GM04504 (cell line): ENCODE results near the gene AGPAT2.

Source experiments
- DNase-seq: peaks from one replicate; pipeline ENCODE4 v3.0.0-alpha.2; 2012; ENCODE audit warnings: low read depth

The AGPAT2 gene

GRCh38 chr9:136673088-136673974 is 13.9 kb downstream of the AGPAT2 start:
- DNase-seq, result no peak

- no peak for DNase-seq
Measured at GRCh38 chr9:136672431-136673087, 14.7 kb downstream of the AGPAT2 start.

DNA sequence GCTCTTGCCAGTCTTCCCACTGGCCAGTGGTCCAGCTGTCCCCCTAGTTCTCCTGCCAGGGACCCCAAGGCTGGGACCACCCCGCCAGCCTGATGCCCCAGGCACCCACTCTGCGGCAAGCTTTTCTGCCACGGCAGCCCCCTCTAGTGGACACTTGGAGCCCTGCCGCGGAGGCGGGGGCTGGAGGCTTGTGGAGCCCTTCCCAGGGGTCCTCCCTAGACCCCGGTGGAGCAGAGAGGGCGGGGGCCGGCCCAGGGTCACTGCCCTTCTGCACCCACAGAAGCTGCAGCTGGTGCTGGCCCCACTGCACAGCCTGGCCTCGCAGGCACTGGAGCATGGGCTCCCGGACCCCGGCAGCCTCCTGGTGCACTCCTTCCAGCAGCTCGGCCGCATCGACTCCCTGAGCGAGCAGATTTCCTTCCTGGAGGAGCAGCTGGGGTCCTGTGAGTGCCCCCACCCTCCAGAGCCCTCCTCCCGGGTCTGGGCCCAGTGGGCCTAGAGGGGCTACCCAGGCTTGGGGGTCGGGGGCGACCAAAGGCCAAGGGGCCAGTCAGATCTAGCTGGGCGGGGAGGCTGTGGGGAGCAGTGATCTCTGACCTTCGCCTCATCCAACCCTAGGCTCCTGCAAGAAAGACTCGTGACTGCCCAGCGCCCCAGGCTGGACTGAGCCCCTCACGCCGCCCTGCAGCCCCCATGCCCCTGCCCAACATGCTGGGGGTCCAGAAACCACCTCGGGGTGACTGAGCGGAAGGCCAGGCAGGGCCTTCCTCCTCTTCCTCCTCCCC is 15.4 kb downstream of the AGPAT2 start:
- DNase-seq, result no peak

- no peak for DNase-seq
Measured at GRCh38 chr9:136671254-136671614, 16.0 kb downstream of the AGPAT2 start.

- no peak for DNase-seq
Measured at GRCh38 chr9:136670576-136671253, 16.5 kb downstream of the AGPAT2 start.

GRCh38 chr9:136669791-136670464 is 17.3 kb downstream of the AGPAT2 start:
- DNase-seq, result no peak

GRCh38 chr9:136668983-136669790 is 18.1 kb downstream of the AGPAT2 start:
- no peak for DNase-seq

- DNase-seq, result no peak
Measured at GRCh38 chr9:136667940-136668760, 19.1 kb downstream of the AGPAT2 start.

- no peak for DNase-seq
Measured at GRCh38 chr9:136667214-136667939, 19.9 kb downstream of the AGPAT2 start.

DNA sequence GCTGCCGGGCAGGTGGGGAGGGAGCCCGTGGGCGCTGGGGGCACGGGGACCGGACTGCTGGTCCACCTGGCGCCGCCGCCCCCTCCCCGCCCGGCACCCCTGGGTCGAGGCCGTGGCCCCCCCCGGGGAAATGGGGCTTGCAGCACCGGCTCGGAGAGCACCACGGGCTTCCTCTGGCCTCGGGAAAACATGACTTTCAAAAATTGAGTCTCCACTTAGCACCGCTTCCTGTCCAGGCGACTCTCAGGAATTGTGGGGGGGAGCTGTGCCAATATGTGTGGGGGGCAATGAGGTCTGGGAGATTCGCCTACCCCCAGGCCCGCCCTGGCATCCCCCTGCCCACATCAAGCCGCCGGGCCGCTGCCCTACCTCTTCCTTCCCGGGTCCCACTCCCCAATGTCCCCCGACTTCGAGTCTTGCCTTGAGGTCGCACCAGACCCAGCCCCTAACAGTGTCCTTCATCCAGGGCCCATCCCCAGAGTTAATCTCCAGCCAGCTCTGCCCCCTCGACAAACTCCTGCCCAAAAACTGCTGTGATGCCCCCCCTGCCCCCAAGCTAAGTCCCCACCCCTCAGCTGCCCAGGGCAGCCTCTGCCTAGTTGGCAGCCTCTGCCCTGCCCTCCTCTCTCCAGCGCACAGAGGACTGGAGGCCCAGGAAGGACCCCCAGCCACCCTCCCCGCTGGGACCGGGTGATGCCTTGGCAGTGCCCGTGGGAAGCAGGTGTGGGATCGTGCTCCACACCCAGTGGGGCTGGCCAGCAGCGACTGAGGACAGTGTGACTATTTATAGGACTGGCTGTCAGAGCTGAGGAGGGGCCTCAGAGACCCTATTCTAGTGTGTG is 20.7 kb downstream of the AGPAT2 start:
- DNase-seq, result no peak

DNA sequence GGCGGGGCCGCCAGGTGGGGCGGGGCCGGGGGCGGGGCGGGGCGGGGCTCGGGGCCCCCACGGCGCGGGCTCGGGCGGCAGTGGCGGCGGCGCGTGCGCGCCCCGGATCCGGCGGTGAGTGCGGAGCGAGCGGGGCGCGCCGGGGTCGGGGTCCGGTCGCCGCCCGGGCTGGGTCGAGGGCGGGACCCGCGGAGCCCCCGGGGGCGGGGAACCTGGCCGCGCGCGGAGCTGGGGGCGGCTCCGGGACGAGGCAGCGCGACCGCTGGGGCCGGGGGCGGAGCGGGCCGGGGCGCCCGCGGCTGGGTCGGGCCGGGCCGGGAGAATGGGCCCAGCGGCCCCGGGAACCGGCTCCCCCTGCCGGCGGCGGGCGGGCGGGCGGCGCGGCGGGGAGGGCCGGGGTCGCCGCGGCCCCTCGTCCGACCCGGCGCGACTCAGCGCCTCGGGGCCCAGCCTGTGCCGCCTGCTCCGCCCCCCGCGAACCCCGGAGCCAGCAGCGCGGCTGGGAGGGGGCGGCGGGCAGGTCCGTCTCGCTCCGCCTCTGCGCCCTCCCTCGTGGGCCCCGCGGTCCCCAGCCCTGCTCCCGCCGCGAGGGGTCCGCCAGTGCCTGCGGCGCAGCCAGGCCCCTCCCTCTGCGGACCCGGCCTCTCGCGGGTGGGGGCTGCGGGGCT is 21.4 kb downstream of the AGPAT2 start:
- DNase-seq, result no peak

DNA sequence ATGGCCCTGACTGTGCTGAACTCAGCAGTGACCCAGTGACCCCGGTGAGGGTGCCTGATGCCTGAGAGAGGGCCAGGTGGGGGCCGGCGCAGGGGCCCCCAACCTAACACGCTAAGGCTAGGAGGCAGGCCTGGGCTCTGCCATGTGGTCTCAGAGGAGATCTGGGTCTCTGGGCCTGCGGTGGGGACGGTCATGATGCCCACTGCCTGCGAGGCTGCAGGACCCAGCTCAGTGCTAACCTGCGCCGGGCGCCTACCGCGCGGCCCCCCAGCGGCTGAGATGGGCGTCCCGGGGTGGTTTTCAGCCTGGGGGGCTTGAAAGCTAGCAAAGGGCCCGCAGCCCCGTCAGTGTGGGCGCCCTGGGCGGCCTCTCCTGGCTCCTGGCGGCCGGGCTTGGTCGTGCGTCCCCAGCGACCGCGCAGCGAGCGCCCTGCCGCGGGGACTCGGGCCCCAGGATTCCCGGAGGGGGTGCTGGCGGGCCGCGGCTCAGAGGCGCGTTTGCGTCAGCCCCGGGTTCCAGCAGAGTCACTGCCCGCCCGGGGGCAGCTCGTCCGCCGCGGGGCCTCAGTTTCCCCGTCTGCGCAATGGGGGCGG is 22.1 kb downstream of the AGPAT2 start:
- DNase-seq, result no peak

DNA sequence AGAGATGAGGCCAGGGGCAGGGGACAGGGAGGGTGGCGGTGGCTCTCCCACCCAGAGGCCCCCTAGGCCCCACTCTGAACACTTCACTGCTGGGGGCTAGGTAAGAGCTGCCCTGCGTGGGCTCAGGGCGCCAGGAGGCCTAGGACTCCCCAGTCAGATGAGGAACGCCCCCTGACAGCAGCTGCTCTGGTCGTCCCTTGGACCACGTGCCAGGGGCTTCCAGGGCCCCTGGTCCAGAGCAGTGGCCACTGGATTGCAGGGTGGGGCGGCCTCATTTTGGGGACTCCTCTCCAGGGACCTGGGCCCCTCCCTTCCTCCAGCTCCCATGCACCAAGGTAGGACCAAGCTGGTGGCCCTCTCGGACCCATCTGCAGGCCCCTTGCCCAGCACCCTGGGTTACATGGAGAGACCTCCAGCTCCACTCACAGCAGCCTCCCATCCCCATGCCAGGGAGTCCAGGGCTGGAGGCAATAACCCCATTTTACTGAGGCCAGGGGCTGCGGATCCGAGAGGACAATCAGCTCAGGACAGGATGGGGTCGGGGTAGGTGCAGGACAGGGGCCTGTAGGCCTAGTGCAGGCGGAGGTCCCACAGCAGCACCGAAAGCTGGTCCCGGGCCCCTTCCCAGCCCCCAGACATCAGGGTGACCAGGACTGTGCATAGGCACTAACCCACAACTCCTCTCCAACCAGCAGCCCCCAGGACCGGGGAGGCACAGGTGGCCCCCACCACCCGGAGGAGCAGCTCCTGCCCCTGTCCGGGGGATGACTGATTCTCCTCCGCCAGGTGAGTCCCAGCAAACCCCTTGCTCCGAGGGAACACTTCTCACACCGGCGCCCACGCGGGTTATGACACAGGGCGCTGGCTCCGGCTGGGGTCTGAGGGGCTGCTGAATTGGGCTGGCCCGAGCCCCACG is 23.0 kb downstream of the AGPAT2 start:
- DNase-seq, result no peak

DNA sequence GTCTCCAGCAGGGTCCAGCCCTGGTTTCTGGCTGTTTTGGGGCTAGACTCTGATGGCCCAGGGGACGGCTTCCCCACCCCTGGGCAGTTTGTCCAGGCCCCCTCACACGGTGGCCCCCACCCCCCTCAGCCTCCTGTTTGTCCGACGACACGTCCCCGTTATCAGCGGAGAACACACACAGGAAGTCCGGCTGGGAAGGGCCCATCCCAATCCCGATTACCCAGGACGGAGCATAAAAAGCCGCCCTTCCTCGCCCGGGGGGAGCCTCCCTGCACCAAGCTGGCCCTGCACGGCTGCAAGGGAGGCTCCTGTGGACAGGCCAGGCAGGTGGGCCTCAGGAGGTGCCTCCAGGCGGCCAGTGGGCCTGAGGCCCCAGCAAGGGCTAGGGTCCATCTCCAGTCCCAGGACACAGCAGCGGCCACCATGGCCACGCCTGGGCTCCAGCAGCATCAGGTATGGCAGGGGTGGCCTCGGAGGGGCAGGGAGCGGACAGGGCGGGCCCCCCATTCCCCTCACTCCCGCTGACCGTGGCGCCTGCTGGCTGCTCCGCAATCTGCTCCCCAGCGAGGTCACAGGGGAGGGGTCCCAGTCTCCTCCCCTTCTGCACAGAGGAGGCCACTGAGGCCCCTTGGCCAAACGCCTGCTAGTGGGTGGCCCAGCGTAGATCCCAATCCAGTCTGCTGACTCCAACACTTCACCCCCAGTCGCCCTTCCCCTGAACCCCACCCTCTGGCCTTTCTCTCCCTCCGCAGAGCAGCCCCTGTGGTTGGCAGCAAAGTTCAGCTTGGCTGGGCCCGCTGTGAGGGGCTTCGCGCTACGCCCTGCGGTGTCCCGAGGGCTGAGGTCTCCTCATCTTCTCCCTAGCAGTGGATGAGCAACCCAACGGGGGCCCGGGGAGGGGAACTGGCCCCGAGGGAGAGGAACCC is 24.3 kb downstream of the AGPAT2 start, which contains the start of gene EGFL7:
TSS of gene EGFL7 (plus strand) at position 261 of the 926 bp plus-strand sequence. CDS start 5,367 bp downstream, outside the sequence.
- no peak for DNase-seq

DNA sequence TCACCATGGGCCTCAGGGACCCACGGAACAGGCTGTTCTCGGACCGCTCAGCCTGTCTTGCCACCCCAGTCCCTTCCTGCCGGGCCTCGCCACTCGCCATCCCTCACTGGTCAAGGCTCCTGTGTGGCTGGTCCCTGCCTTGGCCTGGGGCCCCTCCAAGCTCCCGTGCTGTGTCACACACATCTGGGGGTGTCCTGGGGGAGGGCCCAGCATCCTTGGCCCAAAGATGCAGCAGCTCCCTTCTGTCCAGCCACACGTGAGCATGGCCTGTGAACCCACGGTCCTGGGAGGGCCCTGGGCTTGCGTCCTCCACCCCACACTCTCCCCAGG is 25.0 kb downstream of the AGPAT2 start:
- DNase-seq, result no peak
